SW 1271 (cell line): ENCODE data around the gene TM4SF20.
"Not testable (repeated sequence)": the region's sequence is repeated elsewhere in the genome, so short reads cannot be mapped to it uniquely, and the experiment has no call there.

Experiments
- DNase-seq, 2 experiments: peaks; one replicate each; lab custom pipeline; 2025; lab: John Stamatoyannopoulos, UW

The TM4SF20 gene

GRCh38 chr2:227367427-227367795 lies 11.7 kb downstream of the TM4SF20 start:
- DNase-seq, result no peak

DNA sequence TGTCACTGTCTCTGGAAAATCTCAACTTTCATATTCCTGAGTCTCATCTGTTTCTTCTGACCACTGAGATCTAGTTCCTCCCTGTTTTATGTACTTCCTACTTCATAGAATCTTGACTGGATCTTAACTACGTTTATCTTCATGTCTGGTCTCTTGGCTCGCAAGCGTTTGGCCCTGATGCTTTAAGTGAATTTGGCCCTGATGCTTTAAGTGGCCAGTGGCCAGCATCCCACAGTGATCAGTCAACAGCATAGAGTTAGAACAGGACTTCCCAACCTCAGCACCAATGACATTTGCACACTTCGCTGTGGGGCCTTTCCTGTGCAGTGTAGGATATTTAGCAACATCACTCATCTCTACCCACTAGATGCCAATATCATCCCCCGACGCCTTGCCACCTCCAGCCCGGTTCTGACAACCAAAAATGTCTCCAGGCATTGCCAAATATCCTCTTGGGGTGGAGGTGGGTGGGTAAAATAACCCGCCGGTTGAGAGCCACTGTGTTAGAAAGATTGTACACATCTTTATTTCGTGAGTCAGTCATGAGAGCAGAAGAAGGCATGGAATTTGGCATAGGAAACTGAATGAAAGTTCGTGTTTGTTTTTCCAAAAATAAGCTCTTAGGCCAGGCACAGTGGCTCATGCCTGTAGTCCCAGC lies 12.2 kb downstream of the TM4SF20 start:
- no peak for DNase-seq

DNA sequence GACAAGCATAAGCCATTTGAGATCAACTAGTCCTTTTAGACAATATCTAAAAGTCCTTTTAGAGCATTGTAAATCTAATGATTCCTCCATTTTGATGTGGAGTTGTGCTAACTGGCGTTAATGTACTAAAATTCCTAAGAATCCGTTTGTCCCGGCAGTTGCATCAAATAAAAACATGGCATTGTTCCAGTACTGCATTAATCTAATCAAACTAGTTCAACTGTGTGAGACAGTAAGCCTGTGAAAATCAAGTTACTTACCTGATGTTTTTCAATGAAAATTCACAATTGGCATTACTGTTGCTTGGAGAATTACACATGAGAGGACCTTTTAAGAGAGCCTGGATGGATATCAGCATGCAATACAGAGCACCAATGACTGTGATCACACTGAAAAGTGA lies 13.3 kb downstream of the TM4SF20 start:
- DNase-seq, result no peak

DNA sequence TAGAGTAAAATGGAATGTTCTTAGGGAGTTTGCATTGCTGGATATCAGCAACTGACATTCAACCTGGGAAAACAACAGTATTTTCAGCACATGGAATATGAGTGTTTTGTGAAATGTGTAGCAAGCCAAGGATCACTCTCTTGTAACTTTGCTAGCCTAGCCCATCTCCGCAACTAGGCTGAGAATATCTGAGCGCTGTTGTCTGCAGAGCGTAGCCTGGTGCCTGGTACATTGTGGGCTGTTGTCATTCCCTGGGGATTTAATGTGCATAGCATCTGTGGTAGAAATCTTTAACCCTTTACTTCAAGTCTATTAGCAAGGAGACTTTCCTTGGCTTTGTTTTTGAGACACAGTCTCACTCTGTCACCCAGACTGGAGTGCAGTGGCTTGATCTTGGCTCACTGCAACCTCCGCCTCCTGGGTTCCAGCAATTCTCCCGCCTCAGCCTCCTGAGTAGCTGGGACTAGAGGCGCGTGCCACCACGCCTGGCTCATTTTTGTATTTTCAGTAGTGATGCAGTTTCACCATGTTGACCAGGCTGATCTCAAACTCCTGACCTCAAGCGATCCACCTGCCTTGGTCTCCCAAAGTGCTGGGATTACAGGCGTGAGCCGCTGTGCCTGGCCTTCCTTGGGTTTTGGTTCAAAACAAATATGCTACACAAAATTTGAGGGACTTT lies 14.4 kb downstream of the TM4SF20 start:
- not testable (repeated sequence) for DNase-seq

DNA sequence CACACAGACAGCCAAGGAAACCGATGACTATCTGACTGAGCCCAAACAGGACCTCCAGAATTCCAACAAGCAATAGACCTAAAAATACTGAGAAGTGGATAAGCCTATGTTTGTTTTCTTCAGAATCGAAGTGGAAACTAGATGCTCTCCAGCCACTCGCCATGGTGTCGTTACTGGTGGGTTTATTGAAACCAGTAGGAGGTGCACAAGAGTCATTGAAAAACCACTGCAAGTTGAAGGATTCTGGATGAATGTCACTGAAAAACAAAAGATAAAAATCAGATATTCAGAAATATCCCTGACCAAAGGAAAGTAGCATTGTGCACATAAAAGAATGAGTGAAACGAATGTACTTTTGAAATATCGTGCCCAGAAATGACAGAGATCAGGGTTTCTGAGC lies 15.3 kb downstream of the TM4SF20 start:
- DNase-seq, result no peak

GRCh38 chr2:227360351-227360750 lies 18.8 kb downstream of the TM4SF20 start:
- DNase-seq, result no peak

- DNase-seq, result no peak
Observed at GRCh38 chr2:227351639-227352038, 27.5 kb downstream of the TM4SF20 start.

- DNase-seq, result no peak
Observed at GRCh38 chr2:227349989-227350612, 29.0 kb downstream of the TM4SF20 start.

- DNase-seq, result no peak
Observed at GRCh38 chr2:227348324-227348723, 30.8 kb downstream of the TM4SF20 start.

- DNase-seq, result no peak
Observed at GRCh38 chr2:227347117-227347516, 32.0 kb downstream of the TM4SF20 start.

DNA sequence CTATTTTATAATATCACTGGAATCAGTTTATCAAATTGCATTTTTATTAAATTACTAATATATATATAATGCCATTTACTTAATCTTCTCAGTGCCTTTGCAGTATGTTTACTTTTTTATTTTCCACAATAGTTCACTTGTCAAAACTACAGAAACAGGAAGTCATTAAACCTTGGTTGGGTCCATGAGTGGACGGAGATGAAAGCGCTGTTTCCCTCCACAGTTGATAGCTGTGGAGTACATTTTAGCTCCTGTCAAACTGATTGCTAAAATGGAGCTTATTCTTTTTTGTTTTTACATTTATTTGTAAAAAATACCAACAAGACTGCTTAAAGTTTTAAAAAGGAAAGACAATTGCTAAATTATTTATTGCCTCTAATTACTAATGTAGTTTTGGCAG lies 34.9 kb downstream of the TM4SF20 start:
- no peak for DNase-seq

DNA sequence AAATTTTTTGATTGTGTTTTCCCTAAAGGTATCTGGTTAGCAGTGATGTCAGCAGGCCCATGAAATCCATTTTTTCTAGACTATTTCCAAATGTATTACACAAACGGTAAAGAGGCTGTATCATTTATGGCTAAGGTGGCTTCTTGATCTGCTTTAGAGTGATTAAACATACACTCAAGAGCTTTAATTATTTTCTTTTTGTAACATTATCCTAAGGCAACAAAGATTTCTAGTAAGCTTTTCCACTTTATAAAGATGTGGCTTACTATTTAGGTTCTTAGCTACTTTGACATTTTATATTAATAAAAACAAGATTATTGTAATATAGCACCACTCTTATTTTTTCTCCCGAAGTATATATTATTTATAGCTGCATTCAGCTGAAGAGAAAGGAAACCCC lies 37.6 kb downstream of the TM4SF20 start:
- DNase-seq, result no peak

DNA sequence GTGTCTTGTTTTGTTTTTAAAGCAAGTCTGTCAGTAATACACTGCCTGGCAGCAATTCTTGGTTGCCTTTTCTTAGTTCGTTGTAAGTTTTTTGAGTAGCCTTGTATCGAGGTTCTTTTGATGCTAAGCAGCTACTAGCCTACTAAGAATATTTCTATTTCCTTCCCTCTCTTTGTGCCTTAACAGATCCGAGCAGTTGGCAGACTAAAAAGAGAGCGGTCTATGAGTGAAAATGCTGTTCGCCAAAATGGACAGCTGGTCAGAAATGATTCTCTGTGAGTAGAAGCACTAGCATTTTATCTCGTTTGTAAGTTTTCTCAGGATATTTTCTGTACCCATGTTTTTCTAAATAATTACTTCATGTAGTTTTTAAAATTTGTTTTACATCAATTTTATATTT lies 39.0 kb downstream of the TM4SF20 start:
- DNase-seq, result no peak

DNA sequence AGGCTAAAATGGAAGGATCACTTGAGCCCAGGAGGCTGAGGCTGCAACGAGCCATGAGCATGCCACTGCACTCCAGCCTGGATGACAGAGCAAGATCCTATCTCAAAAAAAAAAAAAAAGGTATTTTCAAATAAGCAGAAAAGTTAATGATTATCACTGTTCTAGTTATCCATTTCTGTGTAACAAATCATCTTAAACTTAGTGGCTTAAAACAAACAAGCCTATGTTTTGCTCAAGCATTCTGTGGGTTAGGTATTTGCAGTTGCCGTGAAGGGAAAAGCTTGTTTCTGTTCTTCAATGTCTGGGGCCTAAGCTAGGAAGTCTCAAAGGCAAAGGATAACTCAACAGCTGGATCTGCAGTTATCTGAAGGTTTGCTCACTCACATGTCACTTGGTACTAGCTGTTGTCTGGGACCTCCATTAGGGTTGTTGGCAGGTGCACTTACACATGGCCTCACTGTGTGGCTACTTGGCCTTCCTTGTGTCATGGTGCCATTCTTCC lies 40.0 kb downstream of the TM4SF20 start:
- DNase-seq, result no peak

DNA sequence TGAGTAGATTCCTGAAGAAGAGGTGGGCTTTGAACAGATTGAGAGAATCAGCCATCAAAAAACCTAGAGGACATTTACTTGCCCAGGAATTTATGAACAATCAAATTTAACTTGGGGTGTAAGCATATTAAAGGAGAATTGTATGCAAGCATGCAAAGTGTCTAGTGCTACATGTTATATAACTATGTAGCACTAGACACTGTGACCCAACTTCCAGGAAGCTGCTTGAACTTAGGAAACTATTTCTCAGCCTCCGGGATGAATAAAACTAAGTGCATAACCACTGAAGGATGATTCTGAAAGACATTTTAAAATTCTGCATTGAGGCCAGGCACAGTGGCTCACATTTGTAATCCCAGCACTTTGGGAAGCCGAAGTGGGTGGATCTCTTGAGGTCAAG lies 41.7 kb downstream of the TM4SF20 start:
- no peak for DNase-seq

DNA sequence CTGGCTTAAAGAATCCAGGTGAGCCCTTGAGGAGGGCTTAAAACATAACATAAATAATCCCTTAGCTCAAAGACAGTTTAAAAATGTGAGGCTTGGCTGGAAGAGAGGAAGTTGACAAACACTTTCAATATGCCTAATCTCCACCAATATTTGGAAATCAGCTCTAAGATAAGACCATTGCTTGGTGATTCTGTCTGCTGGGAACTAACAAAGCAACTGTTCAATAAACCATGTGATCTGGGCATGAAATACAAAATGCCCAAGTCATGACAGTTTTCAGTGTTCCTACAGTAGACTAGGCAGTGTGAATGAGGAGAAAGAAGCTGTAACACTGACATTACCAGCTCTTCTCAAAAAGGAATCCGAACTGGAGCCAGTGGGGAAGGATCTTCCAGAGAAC lies 43.4 kb downstream of the TM4SF20 start:
- DNase-seq, result no peak

- no peak for DNase-seq
Observed at GRCh38 chr2:227326783-227327182, 52.3 kb downstream of the TM4SF20 start.

DNA sequence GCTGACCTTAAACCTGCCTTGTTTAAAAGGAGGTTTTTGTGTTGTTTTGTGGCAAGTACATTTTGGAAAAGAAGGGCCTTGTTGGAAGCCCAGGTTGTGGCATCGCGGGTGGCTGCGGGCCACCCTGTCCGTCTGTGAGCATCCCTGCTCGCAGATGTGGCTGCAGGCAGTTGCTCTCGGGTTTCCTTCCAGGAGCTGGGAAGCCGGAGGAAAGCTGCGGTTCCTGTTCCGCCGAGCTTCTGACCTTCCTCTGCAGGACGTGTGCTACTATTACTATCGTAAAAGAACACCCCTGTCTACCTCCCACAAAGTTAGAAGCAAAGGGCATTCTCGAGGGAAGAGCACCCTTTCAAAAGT lies 53.3 kb downstream of the TM4SF20 start:
- DNase-seq, result peak in 1 of 2 experiments; percentile 28

DNA sequence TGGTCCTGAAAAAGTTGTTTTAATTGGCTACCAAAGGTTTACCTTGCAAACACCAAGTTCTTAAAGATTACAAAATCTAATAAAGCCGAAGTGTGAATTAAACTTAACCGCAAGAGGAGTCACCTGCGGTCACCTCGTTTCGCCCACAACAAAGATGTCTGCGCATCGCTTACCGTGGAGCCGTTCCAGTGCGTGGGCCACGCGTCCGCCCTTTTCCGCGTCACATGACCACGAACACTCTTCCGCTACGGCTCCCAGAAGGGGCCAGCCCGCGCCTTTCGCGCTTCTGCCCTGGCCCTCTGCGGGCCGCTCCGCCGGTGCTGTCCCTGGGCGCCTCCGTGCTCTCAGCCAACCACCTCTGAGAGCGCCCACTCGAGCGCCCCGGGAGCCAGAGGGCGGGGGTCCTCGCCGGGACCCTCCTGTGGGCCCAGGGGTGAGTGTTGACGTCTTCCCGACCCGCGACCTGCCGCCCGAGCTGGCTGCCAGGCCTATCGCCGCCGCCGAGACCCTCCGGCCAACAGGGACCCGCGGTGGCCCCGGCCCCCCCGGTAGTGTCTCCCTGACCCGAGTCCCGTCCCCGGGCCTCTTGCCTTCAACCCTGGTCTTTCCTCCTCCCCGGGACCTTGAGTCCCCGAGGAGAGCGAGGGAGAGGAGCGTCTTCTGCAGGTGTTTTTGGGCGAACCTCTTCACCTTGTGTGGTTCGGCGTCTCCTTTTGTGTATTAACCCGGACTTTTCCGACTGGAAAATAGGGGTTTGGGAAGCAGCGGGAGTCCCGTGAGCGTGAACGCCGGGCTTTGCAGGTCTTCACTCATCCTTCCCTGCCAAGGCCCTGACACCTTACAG lies 53.9 kb downstream of the TM4SF20 start, which contains the start of gene MFF:
TSS of gene MFF (plus strand) at position 257 of the 844 bp plus-strand sequence. CDS start 5,415 bp downstream, outside the sequence.
- DNase-seq, result peak; percentile 59 to 89

DNA sequence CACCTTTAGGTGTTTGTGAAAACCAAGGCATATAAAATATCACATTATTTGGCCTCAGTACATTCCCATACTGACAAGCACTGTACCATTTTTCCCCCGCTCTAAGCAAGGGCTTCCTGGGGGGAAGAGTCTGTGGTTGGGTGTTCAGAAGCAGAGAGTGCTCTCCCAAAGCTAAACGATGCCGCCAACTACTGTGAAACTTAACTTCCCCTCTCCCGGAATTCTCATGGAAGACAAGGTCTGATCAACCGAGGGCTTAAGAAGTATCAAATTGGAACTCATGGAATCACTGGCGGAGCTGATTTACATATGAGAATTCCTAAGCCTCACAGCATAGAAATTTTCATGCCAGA lies 54.5 kb downstream of the TM4SF20 start:
- no peak for DNase-seq

GRCh38 chr2:227323818-227324217 lies 55.3 kb downstream of the TM4SF20 start:
- no peak for DNase-seq

- no peak for DNase-seq
Observed at GRCh38 chr2:227322530-227323205, 56.4 kb downstream of the TM4SF20 start.
